Pulmonary artery endothelial cell (primary cell): ENCODE measurements around the gene AXL. TPM values are rescaled to one million over a fixed set of nuclear protein-coding genes. Genes with fewer than 3 reads are reported as not detected.
"Not testable (repeated sequence)": the region's sequence is repeated elsewhere in the genome, so short reads cannot be mapped to it uniquely, and the experiment has no call there.

ENCODE experiments used
- DNase-seq: peaks from one replicate; pipeline ENCODE4 v3.0.0-alpha.2; 2011; ENCODE audit warnings: low read depth, low spot score
- total RNA-seq: library from RNA; depleted of rRNA; stranded (reverse); fragments of >200 nt; gene quantifications from 2 replicates; pipeline ENCODE4 v1.2.3, GENCODE V29; 2014

The AXL gene
- total RNA-seq, 1 donor from 2014 or later = 177 TPM

- no peak for DNase-seq
These were observed 12.6 kb upstream of the AXL start for GRCh38 chr19:41206456-41206855.

GRCh38 chr19:41206926-41207750 is 11.9 kb upstream of the AXL start:
- DNase-seq = no peak

- DNase-seq = no peak
These were observed 4.9 kb upstream of the AXL start for GRCh38 chr19:41214161-41214560.

GRCh38 chr19:41217741-41218140 is 1.3 kb upstream of the AXL start:
- DNase-seq = no peak

- no peak for DNase-seq
These were observed 791 bp upstream of the AXL start for GRCh38 chr19:41218249-41218614.

- no peak for DNase-seq
These were observed 1.0 kb downstream of the AXL start for GRCh38 chr19:41219924-41220567.

GRCh38 chr19:41220811-41221210 is 1.8 kb downstream of the AXL start:
- no peak for DNase-seq

GRCh38 chr19:41221514-41222205 is 2.6 kb downstream of the AXL start:
- no peak for DNase-seq

GRCh38 chr19:41222240-41222639 is 3.2 kb downstream of the AXL start:
- DNase-seq = no peak

GRCh38 chr19:41223431-41224234 is 4.6 kb downstream of the AXL start:
- DNase-seq = peak; percentile 58

- DNase-seq = no peak
These were observed 5.6 kb downstream of the AXL start for GRCh38 chr19:41224632-41225031.

GRCh38 chr19:41225238-41226052 is 6.4 kb downstream of the AXL start:
- peak; percentile 89 for DNase-seq

GRCh38 chr19:41226053-41226873 is 7.2 kb downstream of the AXL start:
- DNase-seq = no peak

GRCh38 chr19:41226874-41227390 is 7.9 kb downstream of the AXL start:
- no peak for DNase-seq

- DNase-seq = no peak
These were observed 9.5 kb downstream of the AXL start for GRCh38 chr19:41228486-41228885.

- DNase-seq = not testable (repeated sequence)
These were observed 10.3 kb downstream of the AXL start for GRCh38 chr19:41229338-41229737.

- no peak for DNase-seq
These were observed 11.2 kb downstream of the AXL start for GRCh38 chr19:41230067-41230857.

- DNase-seq = no peak
These were observed 13.7 kb downstream of the AXL start for GRCh38 chr19:41232686-41233085.

- DNase-seq = no peak
These were observed 14.8 kb downstream of the AXL start for GRCh38 chr19:41233748-41234240.
